Skeletal muscle tissue (tissue), 4 donors: Measurements from ENCODE around the gene P4HA1. TPM values are rescaled to one million over a fixed set of nuclear protein-coding genes. Genes with fewer than 3 reads are reported as not detected.
"Not testable (repeated sequence)": the region's sequence is repeated elsewhere in the genome, so short reads cannot be mapped to it uniquely, and the experiment has no call there.

Experiments
- H3K27ac ChIP-seq: one replicate; pipeline ENCODE4 v1.7.0; 2013; ENCODE audit warnings: mild to moderate bottlenecking, low read depth, low read length, inconsistent platforms
- H3K27me3 ChIP-seq, 3 donors: one replicate each; pipeline ENCODE4 v1.7.0; 2013; ENCODE audit warnings: low read length in 3 of 3; ENCODE audit not compliant: control insufficient read depth in 3 of 3, insufficient read depth in 3 of 3
- H3K36me3 ChIP-seq, 3 donors: one replicate each; pipeline ENCODE4 v1.7.0; 2013; ENCODE audit warnings: low read length in 3 of 3; ENCODE audit not compliant: control insufficient read depth in 3 of 3, insufficient read depth in 3 of 3
- H3K4me1 ChIP-seq, 3 donors: one replicate each; pipeline ENCODE4 v1.7.0; 2013; ENCODE audit warnings: low read length in 3 of 3, mild to moderate bottlenecking in 3 of 3; ENCODE audit not compliant: control insufficient read depth in 3 of 3, insufficient read depth in 3 of 3
- H3K4me3 ChIP-seq, 3 donors: one replicate each; pipeline ENCODE4 v1.7.0; 2013; ENCODE audit warnings: low read length in 3 of 3
- H3K9ac ChIP-seq, 3 donors: one replicate each; pipeline ENCODE4 v1.7.0; 2013; ENCODE audit warnings: low read length in 3 of 3, mild to moderate bottlenecking in 3 of 3, moderate library complexity in 2 of 3, low read depth in 1 of 3
- H3K9me3 ChIP-seq, 3 donors: one replicate each; pipeline ENCODE4 v1.7.0; 2013; ENCODE audit warnings: low read length in 3 of 3; ENCODE audit not compliant: control insufficient read depth in 3 of 3
- total RNA-seq: library from RNA; depleted of rRNA; stranded (reverse); fragments of >200 nt; gene quantifications from one replicate; pipeline ENCODE4 v1.2.3, GENCODE V29; 2014
- donor health status: Osteomylitis.

Gene P4HA1
- total RNA-seq, 1 donor from 2014 or later, result 53.8 TPM

DNA sequence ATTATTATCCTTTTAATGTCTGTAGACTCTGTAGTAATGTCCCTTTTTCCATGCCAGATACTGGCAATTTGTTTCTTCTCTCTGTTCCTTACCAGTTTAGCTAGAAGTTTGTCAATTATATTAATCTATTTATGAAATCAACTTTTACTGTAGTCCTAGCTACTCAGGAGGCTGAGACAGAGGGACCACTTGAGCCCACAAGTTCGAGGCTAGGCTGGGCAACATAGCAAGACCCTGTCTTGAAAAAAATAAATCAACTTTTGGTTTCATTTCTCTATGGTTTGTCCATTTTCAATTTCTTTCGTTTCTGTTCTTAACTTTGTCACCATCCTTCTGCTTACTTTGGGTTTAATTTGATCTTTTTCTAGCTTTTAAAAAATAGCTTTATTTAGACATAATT lies 99.6 kb downstream of the P4HA1 start:
- H3K9me3 ChIP-seq, result no peaks in the 10 kb centered on the region
- H3K36me3 ChIP-seq, result peaks cover 0 to 3% (median 0%) of the 10 kb centered on the region in 3 donors
- no peak overlapping the region for H3K4me3 ChIP-seq
- H3K9ac ChIP-seq, result no peak overlapping the region
- no peaks in the 10 kb centered on the region for H3K27me3 ChIP-seq
- H3K27ac ChIP-seq, result no peak overlapping the region
- H3K4me1 ChIP-seq, result no peaks in the 10 kb centered on the region

DNA sequence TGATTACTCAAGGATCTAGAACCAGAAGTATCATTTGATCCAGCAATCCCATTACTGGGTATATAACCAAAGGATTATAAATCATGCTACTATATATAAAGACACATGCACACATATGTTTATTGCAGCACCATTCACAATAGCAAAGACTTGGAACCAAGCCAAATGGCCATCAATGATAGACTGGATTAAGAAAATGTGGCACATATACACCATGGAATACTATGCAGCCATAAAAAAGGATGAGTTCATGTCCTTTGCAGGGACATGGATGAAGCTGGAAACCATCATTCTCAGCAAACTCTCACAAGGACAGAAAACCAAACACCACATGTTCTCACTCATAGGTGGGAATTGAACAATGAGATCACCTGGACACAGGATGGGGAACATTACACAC lies 101.2 kb downstream of the P4HA1 start:
- H3K4me3 ChIP-seq, H3K27me3 ChIP-seq, H3K9me3 ChIP-seq, H3K36me3 ChIP-seq, H3K27ac ChIP-seq, H3K9ac ChIP-seq, H3K4me1 ChIP-seq: not testable (repeated sequence)

DNA sequence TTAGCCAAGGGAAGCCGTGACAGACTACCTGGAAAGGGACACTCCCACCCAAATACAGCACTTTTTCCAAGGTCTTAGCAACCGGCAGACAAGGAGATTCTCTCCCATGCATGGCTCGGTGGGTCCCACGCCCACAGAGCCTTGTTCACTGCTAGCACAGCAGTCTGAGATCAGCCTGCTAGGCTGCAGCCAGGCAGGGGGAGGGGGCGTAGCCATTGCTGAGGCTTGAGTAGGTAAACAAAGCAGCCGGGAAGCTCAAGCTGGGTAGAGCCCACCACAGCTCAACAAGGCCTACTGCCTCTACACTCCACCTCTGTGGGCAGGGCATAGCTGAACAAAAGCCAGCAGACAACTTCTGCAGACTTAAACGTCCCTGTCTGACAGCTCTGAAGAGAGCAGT lies 106.9 kb downstream of the P4HA1 start:
- not testable (repeated sequence) for H3K4me3 ChIP-seq, H3K4me1 ChIP-seq, H3K9ac ChIP-seq, H3K36me3 ChIP-seq, H3K27ac ChIP-seq, H3K9me3 ChIP-seq, H3K27me3 ChIP-seq

DNA sequence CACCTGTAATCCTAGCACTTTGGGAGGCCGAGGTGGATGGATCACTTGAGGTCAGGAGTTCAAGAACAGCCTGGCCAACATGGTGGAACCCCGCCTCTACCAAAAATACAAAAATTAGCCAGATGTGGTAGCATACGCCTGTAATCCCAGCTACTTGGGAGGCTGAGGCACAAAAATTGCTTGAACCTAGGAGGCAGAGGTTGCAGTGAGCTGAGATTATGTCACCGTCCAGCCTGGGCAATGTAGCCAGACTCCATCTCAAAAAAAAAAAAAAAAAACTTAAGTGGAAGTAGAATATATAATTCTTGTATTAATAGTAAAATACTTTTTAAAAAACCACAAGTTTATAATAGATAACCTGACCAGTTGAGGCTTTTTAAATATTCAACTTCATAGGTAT lies 112.0 kb downstream of the P4HA1 start:
- not testable (repeated sequence) for H3K4me3 ChIP-seq, H3K27ac ChIP-seq, H3K4me1 ChIP-seq, H3K9me3 ChIP-seq, H3K36me3 ChIP-seq, H3K9ac ChIP-seq, H3K27me3 ChIP-seq

DNA sequence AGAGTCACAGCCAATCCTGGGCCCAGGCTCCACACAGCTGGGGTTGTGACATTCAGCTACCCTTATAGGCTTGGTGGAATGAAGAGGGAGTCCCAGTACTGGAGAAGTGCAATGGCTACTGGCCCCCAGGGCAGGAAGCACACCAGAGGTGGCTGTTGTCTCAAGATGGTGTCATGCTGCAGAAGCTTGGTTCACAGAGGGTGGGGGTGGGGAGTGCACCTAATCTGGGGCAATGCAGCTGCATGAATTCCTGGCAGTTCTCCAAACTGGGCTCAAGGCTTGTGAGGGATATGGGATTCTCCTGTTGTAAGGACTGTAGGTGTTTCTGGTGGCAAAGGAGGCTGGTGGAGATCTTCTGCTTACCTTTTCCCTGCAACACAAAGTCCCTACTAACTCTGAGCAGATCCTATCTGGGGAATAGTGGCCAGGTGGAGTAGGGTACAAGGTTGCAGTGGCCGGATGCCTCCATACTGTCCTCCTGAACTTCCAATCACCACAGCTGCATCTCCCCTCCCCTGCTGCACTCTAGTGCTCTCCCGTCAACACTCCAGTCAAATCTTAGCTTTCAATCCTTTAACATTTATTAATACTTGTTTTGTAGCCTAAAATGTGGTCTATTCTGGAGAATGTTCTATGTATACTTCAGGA lies 114.7 kb downstream of the P4HA1 start:
- no peaks in the 10 kb centered on the region for H3K36me3 ChIP-seq
- peaks cover 0 to 4% (median 3%) of the 10 kb centered on the region in 3 donors for H3K9me3 ChIP-seq
- H3K4me1 ChIP-seq, result no peaks in the 10 kb centered on the region
- no peak overlapping the region for H3K27ac ChIP-seq
- no peaks in the 10 kb centered on the region for H3K27me3 ChIP-seq
- H3K9ac ChIP-seq, result no peak overlapping the region
- no peak overlapping the region for H3K4me3 ChIP-seq

DNA sequence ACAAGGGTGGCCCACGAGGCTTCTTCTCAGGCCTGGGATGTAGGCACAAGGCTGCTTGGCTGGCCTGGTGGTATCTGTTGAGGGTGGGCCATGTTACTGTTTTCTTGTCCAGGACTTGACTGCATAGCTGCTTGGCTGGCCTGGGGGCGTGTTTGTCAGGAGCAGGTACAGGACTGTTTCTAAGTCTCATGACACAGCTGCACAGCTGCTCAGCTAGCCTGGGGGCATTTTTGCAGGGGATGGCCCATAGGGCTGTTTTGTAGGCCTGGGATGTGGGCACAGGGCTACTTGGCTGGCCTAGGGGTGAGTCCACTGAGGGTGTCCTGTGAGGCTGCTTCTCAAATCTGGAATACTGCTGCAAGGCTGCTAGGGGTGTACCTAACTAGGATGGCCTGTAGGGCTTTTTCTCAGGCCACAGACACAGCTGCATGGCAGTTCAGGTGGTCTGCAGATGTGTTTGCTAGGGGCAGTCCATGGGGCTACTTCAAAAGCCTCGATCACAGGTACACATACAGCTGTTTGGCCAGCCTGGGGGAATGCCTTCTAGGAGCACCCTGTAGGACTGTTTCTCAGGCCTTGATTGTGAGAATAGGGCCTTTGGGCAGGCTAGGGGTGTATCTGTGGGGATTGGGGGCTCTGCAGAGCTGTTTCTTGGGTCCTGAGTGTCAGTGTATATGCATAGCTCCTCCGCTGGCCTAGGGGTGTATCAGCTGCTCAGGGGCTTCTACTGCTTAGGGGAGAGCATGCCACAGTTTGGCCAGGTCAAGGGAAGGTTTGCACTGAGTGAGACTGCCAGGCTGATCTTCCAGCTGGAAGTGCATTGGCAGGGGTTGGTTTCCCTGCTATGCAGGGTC lies 115.4 kb downstream of the P4HA1 start:
- Histone ChIP-seq H3K27ac (no peak overlapping the region), H3K4me3 (no peak overlapping the region), H3K9me3 (peaks cover 0 to 5% (median 4%) of the 10 kb centered on the region in 3 donors), H3K36me3 (no peaks in the 10 kb centered on the region), H3K4me1 (no peaks in the 10 kb centered on the region), H3K9ac (no peak overlapping the region), H3K27me3 (no peaks in the 10 kb centered on the region)

DNA sequence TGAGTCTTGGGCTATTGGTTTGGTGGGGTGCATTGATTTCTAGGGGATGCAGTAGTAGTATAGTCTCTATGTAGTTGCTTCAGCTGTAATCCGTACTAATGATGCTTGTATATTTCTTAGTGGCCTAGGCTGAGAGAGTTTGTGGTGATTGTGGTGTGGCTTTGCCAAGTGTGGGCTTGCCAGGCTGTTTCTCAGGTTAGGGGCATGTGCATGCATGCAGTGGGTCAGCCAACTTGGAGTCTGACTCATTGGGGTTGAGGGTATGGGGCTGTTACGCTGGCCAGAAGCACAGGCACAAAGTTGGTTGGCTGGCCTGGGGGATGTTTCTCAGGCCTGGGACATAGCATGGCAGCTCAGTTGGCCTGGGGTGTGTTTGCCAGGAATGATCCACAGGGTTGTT lies 116.3 kb downstream of the P4HA1 start:
- no peak overlapping the region for H3K9ac ChIP-seq
- peaks cover 0 to 6% (median 4%) of the 10 kb centered on the region in 3 donors for H3K9me3 ChIP-seq

DNA sequence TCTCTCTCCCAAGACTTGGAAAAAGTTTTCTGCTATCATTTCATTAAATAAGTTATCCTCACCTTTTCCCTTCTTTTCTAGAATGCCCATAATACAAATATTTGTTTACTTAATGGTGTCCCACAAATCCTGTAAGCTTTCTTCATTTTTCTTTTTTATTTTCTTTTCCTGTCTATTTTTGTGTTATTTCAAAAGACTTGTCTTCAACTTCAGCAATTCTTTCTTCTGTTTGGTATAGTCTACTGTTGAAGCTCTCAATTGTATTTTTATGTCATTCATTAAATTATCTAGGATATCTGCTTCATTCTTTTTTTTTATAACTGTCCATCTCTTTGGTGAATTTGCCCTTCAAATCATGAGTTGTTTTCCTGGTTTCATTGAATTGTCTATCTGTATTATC lies 117.0 kb downstream of the P4HA1 start:
- Histone ChIP-seq H3K9ac (no peak overlapping the region), H3K27me3 (no peaks in the 10 kb centered on the region), H3K27ac (no peak overlapping the region), H3K4me1 (no peaks in the 10 kb centered on the region), H3K4me3 (no peak overlapping the region), H3K36me3 (no peaks in the 10 kb centered on the region), H3K9me3 (peaks cover 0 to 7% (median 4%) of the 10 kb centered on the region in 3 donors)

More for the DNA sequence above, 116.3 kb downstream of the P4HA1 start:
- H3K4me3 ChIP-seq, result no peak overlapping the region
- no peaks in the 10 kb centered on the region for H3K4me1 ChIP-seq
- no peaks in the 10 kb centered on the region for H3K27me3 ChIP-seq
- no peak overlapping the region for H3K27ac ChIP-seq
- H3K36me3 ChIP-seq, result no peaks in the 10 kb centered on the region

DNA sequence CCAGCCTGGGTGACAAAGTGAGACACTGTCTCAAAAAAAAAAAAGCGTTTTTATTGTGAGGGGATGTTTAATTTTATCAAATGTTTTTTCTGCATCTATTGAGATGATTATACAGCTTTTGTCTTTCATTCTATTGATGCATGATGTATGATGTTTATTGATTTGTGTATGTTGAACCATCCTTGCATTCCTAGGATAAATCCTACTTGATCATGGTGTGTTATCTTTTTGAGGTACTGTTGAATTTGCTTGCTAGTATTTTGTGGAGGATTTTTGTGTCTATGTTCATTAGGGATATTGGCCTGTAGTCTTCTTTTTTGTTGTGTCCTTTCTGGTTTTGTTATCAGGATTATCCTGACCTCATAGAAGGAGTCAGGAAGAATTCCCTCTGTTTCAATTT lies 119.8 kb downstream of the P4HA1 start:
- no peak overlapping the region for H3K4me3 ChIP-seq
- no peaks in the 10 kb centered on the region for H3K4me1 ChIP-seq
- no peaks in the 10 kb centered on the region for H3K36me3 ChIP-seq
- peaks cover 0 to 7% (median 4%) of the 10 kb centered on the region in 3 donors for H3K9me3 ChIP-seq
- no peaks in the 10 kb centered on the region for H3K27me3 ChIP-seq
- H3K27ac ChIP-seq, result no peak overlapping the region
- no peak overlapping the region for H3K9ac ChIP-seq
